Osteoblast (primary cell): ENCODE measurements around the gene ENOX1. TPM values are rescaled to one million over a fixed set of nuclear protein-coding genes. Genes with fewer than 3 reads are reported as not detected.

Experiments used
- DNase-seq: peaks from one replicate; pipeline ENCODE4 v3.0.0; 2011; ENCODE audit warnings: low spot score, mixed read lengths; ENCODE audit not compliant: insufficient read length; ENCODE audit errors: missing footprints
- H2AFZ ChIP-seq: 2 replicates; pipeline ENCODE4 v1.6.0; 2011; ENCODE audit warnings: mild to moderate bottlenecking, low read length
- H3K27ac ChIP-seq: 2 replicates; pipeline ENCODE4 v1.5.1; 2011; ENCODE audit warnings: mild to moderate bottlenecking, low read depth, low read length, moderate library complexity
- H3K27me3 ChIP-seq: 2 replicates; pipeline ENCODE4 v1.6.0; 2012; ENCODE audit warnings: mild to moderate bottlenecking, control low read depth, inconsistent platforms, low read length, moderate library complexity; ENCODE audit not compliant: insufficient read depth
- H3K36me3 ChIP-seq: 2 replicates; pipeline ENCODE4 v1.5.1; 2011; ENCODE audit warnings: mild to moderate bottlenecking, low read length, control low read depth, moderate library complexity; ENCODE audit not compliant: insufficient read depth
- H3K4me1 ChIP-seq: 2 replicates; pipeline ENCODE4 v1.5.1; 2011; ENCODE audit warnings: mild to moderate bottlenecking, low read length, control low read depth, moderate library complexity; ENCODE audit not compliant: insufficient read depth
- H3K4me2 ChIP-seq: 2 replicates; pipeline ENCODE4 v1.6.0; 2011; ENCODE audit warnings: mild to moderate bottlenecking, low read length; ENCODE audit not compliant: insufficient read depth
- H3K4me3 ChIP-seq: fragments of 200-600 bp; sonication (generic); 3 replicates; pipeline ENCODE4 v1.5.1; 2012; ENCODE audit warnings: mild to moderate bottlenecking, low read length, inconsistent platforms; ENCODE audit not compliant: insufficient read depth
- H3K79me2 ChIP-seq: 2 replicates; pipeline ENCODE4 v1.6.0; 2012; ENCODE audit warnings: mild to moderate bottlenecking, low read length, control low read depth, inconsistent platforms; ENCODE audit not compliant: insufficient read depth
- H3K9me3 ChIP-seq: 2 replicates; pipeline ENCODE4 v1.5.1; 2011; ENCODE audit warnings: low read depth, low read length, control low read depth
- H4K20me1 ChIP-seq: 2 replicates; pipeline ENCODE4 v1.6.0; 2012; ENCODE audit warnings: mild to moderate bottlenecking, low read length, control low read depth; ENCODE audit not compliant: insufficient read depth
- total RNA-seq: library from RNA; depleted of rRNA; stranded (reverse); fragments of >200 nt; gene quantifications from 2 replicates; pipeline ENCODE4 v1.2.3, GENCODE V29; 2012
- TF ChIP-seq, protein P1 (sequence below): IDR thresholded peaks from 2 replicates; pipeline ENCODE4 v1.5.1; 2011; ENCODE audit warnings: mild to moderate bottlenecking, low read depth, low read length, moderate library complexity; ENCODE audit errors: extremely low read depth

The ENOX1 gene
- total RNA-seq, 1 donor: 5.4 TPM

DNA sequence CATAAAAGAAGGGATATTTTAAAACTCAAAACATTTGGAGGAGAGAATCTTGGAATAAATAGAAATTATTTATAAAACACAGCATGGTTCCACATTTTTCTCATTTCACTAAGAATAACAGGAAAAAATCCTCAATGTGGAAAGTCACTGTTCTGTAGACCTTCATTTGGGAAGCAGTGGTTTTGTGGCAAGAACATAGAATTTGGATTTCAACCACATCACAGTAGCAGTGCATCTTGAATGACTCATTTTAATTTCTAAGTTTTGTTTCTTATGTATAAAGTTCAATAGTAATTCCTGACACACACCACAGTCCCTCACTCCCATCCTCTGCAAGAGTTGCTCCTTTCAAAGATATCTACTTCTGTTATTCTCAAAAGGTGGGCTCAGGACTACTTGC lies 264.0 kb downstream of the ENOX1 start:
- no peaks in the 10 kb centered on the region for H4K20me1 ChIP-seq
- TF ChIP-seq, protein P1, sequence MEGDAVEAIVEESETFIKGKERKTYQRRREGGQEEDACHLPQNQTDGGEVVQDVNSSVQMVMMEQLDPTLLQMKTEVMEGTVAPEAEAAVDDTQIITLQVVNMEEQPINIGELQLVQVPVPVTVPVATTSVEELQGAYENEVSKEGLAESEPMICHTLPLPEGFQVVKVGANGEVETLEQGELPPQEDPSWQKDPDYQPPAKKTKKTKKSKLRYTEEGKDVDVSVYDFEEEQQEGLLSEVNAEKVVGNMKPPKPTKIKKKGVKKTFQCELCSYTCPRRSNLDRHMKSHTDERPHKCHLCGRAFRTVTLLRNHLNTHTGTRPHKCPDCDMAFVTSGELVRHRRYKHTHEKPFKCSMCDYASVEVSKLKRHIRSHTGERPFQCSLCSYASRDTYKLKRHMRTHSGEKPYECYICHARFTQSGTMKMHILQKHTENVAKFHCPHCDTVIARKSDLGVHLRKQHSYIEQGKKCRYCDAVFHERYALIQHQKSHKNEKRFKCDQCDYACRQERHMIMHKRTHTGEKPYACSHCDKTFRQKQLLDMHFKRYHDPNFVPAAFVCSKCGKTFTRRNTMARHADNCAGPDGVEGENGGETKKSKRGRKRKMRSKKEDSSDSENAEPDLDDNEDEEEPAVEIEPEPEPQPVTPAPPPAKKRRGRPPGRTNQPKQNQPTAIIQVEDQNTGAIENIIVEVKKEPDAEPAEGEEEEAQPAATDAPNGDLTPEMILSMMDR: no peak
- H3K27ac ChIP-seq: no peak overlapping the region
- no peak overlapping the region for H2AFZ ChIP-seq
- no peak for DNase-seq
- H3K4me2 ChIP-seq: no peak overlapping the region
- no peaks in the 10 kb centered on the region for H3K79me2 ChIP-seq
- no peaks in the 10 kb centered on the region for H3K36me3 ChIP-seq
- peaks cover 6% of the 10 kb centered on the region for H3K4me1 ChIP-seq
- H3K27me3 ChIP-seq: peaks cover 3% of the 10 kb centered on the region
- H3K9me3 ChIP-seq: no peaks in the 10 kb centered on the region
- H3K4me3 ChIP-seq: no peak overlapping the region

GRCh38 chr13:43520351-43520750 lies 266.4 kb downstream of the ENOX1 start:
- H3K27ac ChIP-seq: no peak overlapping the region
- no peak for DNase-seq
- no peak overlapping the region for H3K4me3 ChIP-seq
- peaks cover 6% of the 10 kb centered on the region for H3K4me1 ChIP-seq
- H4K20me1 ChIP-seq: no peaks in the 10 kb centered on the region
- TF ChIP-seq, protein P1: no peak
- H3K27me3 ChIP-seq: peaks cover 3% of the 10 kb centered on the region
- no peaks in the 10 kb centered on the region for H3K36me3 ChIP-seq
- H3K9me3 ChIP-seq: no peaks in the 10 kb centered on the region
- no peaks in the 10 kb centered on the region for H3K79me2 ChIP-seq
- no peak overlapping the region for H2AFZ ChIP-seq
- H3K4me2 ChIP-seq: no peak overlapping the region

- H3K9me3 ChIP-seq: no peaks in the 10 kb centered on the region
- peaks cover 2% of the 10 kb centered on the region for H3K27me3 ChIP-seq
- no peak overlapping the region for H3K27ac ChIP-seq
- peaks cover 6% of the 10 kb centered on the region for H3K4me1 ChIP-seq
- H2AFZ ChIP-seq: no peak overlapping the region
- no peak for DNase-seq
- no peaks in the 10 kb centered on the region for H3K79me2 ChIP-seq
- TF ChIP-seq, protein P1: no peak
- H3K4me3 ChIP-seq: no peak overlapping the region
- no peaks in the 10 kb centered on the region for H3K36me3 ChIP-seq
- H4K20me1 ChIP-seq: no peaks in the 10 kb centered on the region
- no peak overlapping the region for H3K4me2 ChIP-seq
These were observed 267.9 kb downstream of the ENOX1 start for GRCh38 chr13:43518833-43519232.

GRCh38 chr13:43516401-43516833 lies 270.4 kb downstream of the ENOX1 start:
- H2AFZ ChIP-seq: no peak overlapping the region
- H4K20me1 ChIP-seq: no peaks in the 10 kb centered on the region
- DNase-seq: no peak
- H3K4me2 ChIP-seq: no peak overlapping the region
- H3K27me3 ChIP-seq: no peaks in the 10 kb centered on the region
- no peaks in the 10 kb centered on the region for H3K79me2 ChIP-seq
- H3K36me3 ChIP-seq: no peaks in the 10 kb centered on the region
- TF ChIP-seq, protein P1: no peak
- H3K9me3 ChIP-seq: no peaks in the 10 kb centered on the region
- H3K4me1 ChIP-seq: no peaks in the 10 kb centered on the region
- H3K4me3 ChIP-seq: no peak overlapping the region
- no peak overlapping the region for H3K27ac ChIP-seq
